ENCODE results near the gene KRTAP10-8.
"Not testable (repeated sequence)": the region's sequence is repeated elsewhere in the genome, so short reads cannot be mapped to it uniquely, and the experiment has no call there.

The KRTAP10-8 gene

GRCh38 chr21:44618909-44619308 lies 7.0 kb downstream of the KRTAP10-8 start:
- no peak for DNase-seq

DNA sequence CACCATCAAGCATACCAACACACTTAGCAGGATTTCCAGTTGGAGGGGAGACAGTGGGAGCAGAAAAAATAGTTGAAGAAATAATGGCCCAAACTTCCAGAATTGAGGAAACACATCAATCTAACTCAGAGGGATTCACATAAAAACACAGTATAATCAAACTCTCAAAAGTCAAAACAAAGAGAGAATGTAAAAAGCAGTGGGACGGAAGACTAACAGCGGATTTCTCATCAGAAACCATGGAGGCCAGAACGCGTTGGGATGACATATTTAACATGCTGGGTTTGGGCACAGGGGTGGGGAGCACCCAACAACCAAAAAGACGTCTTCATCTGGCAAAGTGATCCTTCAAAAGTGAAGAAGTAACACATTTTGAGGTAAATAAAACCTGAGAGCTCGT lies 8.0 kb downstream of the KRTAP10-8 start:
- DNase-seq = no peak

GRCh38 chr21:44623575-44623974 lies 11.7 kb downstream of the KRTAP10-8 start:
- no peak for DNase-seq

GRCh38 chr21:44625756-44626155 lies 13.9 kb downstream of the KRTAP10-8 start:
- no peak for DNase-seq

DNA sequence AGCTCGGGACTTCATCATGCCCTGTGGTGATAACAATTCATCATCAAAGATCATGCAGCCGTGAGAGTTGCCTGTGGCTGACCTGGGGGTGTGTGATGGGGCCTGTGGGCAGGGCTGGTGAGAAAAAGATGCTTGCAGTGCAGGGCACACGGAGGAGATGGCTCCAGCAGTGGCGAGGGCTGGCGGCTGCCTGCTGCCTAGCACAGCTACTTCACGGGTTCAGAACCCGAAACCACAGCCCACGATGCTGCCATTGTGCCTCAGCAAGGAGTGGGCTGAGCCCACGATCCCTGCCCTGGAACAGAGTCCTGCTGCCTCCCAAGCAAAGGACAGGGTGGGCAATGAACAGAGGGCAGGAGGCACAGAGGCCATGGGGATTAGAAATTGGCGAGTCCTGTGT lies 14.4 kb downstream of the KRTAP10-8 start:
- no peak for DNase-seq

DNA sequence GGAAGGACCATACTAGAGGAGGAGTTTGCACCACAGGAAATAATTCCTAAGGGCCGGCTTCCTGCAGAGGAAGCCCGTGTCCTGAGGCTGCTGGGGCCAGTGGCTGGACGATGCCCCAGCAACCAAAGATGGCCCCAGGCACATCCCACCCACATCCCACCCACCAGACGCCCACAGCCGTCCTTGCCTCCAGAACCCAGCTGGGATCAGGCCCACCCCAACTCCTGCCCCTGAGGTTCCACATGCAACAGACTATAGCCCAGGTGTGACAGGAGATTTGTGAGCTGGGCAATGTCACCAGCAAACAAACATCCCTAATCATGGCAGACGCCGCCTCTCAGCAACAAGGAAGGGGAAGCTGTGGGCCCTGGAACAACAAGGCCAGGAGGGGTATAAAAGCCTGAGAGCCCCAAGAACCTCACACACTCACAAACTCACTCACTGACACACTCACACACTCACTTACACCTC lies 14.8 kb downstream of the KRTAP10-8 start, which contains the start of gene KRTAP10-9:
TSS of gene KRTAP10-9 (plus strand) at position 421 of the 471 bp plus-strand sequence. CDS start 79 bp downstream, outside the sequence.
- DNase-seq = no peak

GRCh38 chr21:44627181-44627822 lies 15.4 kb downstream of the KRTAP10-8 start:
- DNase-seq = not testable (repeated sequence)

DNA sequence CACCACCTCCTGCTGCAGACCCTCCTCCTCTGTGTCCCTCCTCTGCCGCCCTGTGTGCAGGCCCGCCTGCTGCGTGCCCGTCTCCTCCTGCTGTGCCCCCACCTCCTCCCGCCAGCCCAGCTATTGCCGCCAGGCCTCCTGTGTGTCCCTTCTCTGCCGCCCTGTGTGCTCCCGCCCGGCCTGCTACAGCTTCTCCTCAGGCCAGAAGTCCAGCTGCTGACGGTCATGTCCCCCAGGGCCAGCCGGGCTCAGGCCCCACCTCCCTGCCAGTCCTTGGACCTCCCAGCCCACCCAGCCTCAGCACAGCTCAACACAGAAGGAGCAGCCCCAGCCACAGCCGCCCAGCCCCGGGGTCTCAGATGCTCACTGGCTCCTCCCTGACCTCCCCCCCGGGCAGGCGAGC lies 16.0 kb downstream of the KRTAP10-8 start:
- DNase-seq = not testable (repeated sequence)

GRCh38 chr21:44628707-44629391 lies 17.0 kb downstream of the KRTAP10-8 start:
- DNase-seq = no peak

DNA sequence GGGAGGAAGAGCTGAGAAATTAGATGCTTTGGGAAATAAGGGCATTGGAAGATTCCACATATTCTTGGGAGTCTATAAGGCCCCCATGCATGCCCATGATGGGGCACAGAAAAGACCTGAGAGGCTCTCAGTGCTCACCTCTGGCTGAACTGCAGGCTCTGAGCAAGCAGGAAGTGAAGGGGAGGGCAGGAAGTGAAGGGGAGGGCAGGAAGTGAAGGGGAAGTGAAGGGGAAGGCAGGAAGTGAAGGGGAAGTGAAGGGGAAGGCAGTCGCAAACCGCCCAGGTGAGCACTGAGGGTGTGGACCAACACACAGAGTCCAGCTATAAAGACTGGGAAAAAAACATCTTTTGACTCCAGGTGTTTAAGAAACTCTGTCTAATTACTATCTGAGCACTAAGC lies 18.6 kb downstream of the KRTAP10-8 start:
- DNase-seq = no peak

DNA sequence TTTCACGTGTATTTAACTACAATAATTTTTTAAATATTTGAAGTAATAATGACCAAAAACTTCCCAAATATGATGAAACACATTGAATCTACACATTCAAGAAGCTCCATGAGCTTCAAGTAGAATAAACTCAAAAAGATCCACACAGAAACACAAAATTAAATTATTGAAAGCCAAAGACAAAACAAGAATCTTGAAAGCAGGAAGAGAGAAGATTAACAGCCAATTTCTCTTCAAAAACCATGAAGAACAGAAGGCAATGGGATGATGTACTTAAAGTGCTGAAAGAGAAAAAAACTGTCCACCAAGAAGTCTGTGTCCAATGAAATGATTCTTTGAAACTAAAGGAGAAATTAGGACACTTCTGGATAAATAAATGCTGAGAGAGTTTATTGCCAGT lies 20.2 kb downstream of the KRTAP10-8 start:
- DNase-seq = no peak

GRCh38 chr21:44636209-44637017 lies 24.5 kb downstream of the KRTAP10-8 start:
- no peak for DNase-seq

DNA sequence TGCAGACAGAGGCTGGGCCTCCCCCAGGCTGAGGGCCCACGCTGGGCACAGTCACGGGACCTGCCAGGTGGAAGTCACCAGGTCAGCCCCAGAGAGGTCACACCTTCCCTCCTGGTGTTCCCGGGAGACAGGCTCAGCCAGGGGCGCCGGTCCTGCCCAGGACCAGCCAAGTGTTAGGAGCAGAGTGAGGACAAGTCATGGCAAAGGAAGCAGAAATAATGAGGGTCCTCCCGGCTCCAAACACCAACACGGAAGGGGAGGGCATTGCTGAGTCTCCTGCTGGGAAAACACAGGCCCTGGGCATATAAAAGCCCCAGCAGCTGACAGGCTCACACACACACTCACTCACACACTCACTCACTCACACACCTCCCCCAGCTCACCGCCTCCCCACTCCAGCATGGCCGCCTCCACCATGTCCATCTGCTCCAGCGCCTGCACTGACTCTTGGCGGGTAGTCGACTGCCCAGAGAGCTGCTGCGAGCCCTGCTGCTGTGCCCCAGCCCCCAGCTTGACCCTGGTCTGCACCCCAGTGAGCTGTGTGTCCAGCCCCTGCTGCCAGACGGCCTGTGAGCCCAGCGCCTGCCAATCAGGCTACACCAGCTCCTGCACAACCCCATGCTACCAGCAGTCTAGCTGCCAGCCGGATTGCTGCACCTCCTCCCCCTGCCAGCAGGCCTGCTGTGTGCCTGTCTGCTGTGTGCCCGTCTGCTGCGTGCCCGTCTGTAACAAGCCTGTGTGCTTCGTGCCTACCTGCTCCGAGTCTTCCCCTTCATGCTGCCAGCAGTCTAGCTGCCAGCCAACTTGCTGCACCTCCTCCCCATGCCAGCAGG lies 25.4 kb downstream of the KRTAP10-8 start, which contains the start of gene KRTAP10-10:
TSS of gene KRTAP10-10 (plus strand) at position 339 of the 833 bp plus-strand sequence. CDS start at position 401, 62 bp downstream.
- DNase-seq = no peak

DNA sequence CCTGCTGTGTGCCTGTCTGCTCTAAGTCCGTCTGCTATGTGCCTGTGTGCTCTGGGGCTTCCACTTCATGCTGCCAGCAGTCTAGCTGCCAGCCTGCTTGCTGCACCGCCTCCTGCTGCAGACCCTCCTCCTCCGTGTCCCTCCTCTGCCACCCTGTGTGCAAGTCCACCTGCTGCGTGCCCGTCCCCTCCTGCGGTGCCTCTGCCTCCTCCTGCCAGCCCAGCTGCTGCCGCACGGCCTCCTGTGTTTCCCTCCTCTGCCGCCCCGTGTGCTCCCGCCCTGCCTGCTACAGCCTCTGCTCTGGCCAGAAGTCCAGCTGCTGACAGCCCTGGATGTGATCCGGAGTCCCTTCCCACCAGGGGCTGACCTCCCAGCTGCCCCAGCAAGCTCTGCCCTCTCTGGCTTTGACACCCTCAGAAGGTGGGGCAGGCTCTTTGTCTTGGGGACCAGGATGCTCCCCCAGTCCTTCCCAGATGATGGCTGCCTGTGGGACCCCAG lies 26.0 kb downstream of the KRTAP10-8 start:
- not testable (repeated sequence) for DNase-seq

- not testable (repeated sequence) for DNase-seq
These were observed 26.8 kb downstream of the KRTAP10-8 start for GRCh38 chr21:44638506-44639330.

GRCh38 chr21:44639331-44639655 lies 27.4 kb downstream of the KRTAP10-8 start:
- no peak for DNase-seq

DNA sequence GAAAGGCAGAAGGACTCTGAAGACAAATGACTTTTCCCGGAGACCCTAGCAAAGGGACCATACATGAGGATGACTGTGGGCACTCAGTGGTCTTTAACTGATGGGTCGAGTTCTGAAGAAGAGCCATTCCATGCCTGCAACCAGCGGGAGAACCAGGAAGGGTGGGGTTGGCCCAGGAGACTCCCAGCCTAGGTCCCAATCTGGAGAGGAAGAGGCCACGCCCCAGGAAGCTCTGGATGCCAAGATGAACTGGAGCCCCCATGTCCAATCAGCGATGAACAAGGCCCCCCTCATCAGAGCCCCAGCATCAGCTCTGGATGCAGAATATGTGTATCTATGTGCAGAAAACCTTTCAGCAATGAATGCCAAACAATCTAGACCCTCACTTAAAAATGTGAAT lies 28.9 kb downstream of the KRTAP10-8 start:
- no peak for DNase-seq

DNA sequence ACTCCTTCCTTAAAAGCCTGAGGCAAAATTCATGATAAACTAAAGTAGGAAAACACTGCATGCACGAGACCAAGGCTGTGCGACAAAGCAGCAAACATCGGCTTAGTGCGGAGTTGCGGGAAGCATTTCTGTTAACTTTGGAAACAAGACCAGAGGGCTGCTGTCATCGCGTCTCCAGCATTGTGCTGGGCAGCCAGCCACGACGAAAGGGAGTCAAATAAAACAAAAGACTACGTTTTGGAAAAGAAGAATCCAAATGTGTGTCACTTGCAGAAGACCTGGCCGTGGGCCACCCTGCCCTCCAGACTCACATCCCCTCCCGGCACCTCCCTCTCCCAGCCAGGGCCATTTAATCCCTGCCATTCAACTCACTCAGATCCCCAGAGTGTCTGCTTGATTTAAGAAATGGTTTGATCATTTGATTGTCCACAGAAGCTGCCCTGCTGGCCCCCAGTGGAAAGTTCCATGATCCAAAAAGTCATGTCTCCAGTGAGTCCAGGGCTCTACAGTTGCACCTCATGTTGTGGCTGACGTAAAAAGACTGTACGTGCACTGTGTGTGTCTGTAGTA lies 31.9 kb downstream of the KRTAP10-8 start:
- no peak for DNase-seq

DNA sequence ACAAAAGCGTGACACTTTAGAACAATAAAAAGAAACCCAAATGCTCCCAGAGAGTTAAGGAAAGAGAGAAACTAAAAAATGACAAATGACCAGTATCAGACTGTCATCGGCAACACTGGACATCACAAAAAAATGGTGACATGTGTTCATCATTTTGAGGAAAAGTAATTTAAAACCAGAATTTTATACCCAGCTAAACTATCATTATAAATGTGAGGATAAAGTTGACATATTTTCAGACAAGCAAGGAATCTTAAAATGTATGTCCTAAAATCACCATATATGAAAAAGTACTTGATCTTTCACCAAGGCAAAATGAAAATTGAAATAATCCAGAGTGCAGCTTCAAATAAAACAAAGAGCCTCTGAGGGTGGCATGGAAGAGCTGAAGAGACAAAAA lies 33.0 kb downstream of the KRTAP10-8 start:
- no peak for DNase-seq

DNA sequence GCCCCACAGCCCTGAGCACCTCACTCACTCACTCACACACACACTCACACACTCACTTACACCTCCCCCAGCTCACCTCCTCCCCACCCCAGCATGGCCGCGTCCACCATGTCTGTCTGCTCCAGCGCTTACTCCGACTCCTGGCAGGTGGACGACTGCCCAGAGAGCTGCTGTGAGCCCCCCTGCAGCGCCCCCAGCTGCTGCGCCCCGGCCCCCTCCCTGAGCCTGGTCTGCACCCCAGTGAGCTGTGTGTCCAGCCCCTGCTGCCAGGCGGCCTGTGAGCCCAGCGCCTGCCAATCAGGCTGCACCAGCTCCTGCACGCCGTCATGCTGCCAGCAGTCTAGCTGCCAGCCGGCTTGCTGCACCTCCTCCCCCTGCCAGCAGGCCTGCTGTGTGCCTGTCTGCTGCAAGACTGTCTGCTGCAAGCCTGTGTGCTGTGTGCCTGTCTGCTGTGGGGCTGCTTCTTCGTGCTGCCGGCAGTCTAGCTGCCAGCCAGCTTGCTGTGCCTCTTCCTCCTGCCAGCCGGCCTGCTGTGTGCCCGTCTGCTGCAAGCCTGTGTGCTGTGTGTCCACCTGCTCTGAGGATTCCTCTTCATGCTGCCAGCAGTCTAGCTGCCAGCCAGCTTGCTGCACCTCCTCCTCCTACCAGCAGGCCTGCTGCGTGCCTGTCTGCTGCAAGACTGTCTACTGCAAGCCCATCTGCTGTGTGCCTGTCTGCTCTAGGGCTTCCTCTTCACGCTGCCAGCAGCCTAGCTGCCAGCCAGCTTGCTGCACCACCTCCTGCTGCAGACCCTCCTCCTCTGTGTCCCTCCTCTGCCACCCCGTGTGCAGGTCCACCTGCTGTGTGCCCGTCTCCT lies 34.7 kb downstream of the KRTAP10-8 start, which contains the start of gene KRTAP10-11:
TSS of gene KRTAP10-11 (plus strand) at position 49 of the 856 bp plus-strand sequence. CDS start at position 94, 45 bp downstream.
- DNase-seq = not testable (repeated sequence)

All from inflammatory macrophage treated with lipopolysaccharide for 1 hour (primary cell).